ENCODE results near the gene CDC42. TPM values are rescaled to one million over a fixed set of nuclear protein-coding genes. Genes with fewer than 3 reads are reported as not detected.

Gene CDC42
- total and polyA plus RNA-seq, 2 experiments from 2014 or later: 69.7 to 358 TPM

DNA sequence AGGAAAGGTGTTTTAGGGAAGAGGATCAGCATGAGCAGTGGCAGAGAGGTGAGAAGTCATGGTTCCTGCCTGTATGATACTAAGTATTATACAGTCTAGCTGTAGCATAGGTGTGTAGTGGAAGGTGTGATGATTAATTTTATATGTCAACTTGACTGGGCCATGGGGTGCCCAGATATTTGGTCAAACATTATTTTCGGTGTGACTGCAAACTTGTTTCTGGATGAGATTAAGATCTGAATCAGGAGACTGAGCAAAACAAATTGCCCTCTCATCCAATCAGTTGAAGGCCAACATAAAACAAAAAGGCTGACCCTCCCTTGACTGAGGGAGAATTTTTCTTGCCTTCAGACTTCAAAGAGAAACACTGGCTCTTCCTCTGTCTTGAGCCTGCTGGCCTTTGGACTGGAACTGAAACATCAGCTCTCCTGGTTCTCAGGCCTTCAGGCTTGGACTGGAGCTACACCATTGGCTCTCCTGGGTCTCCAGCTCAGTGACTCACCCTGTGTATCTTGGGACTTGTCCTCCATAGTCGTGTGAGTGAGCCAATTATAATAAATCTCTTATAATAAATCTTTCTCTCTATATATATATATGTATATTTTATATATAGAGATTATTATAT lies 6.8 kb upstream of the CDC42 start:
- no peaks in the 10 kb centered on the region for H3K9me2 ChIP-seq (replicated peaks; ENCODE audit: insufficient read depth)
- DNase-seq (ENCODE audit: low spot score): no peak
- H3K27ac ChIP-seq: no peak overlapping the region
- WGBS (ENCODE audit: low lambda C conversion rate, missing lambda C conversion rate): 70% methylated on average over 2 of the region's 2 CpGs
- no peaks in the 10 kb centered on the region for H3K27me3 ChIP-seq
- no peak overlapping the region for H2AFZ ChIP-seq
- H3K79me2 ChIP-seq: no peaks in the 10 kb centered on the region
- no peak overlapping the region for H3K4me2 ChIP-seq
- H3K9me3 ChIP-seq (ENCODE audit: low read depth): no peaks in the 10 kb centered on the region
- H4K20me1 ChIP-seq (ENCODE audit: insufficient read depth, poor library complexity, severe bottlenecking): no peaks in the 10 kb centered on the region
- no peak overlapping the region for H3K4me3 ChIP-seq
- TF ChIP-seq EZH2phosphoT487 (IDR thresholded peaks at IDR 0.05; ENCODE audit: low read depth, severe bottlenecking, unreplicated experiment) (no peak), CTCF (IDR thresholded peaks at IDR 0.05; ENCODE audit: poor library complexity) (no peak), EZH2 (IDR thresholded peaks at IDR 0.05; ENCODE audit: borderline replicate concordance) (no peak)
- no peaks in the 10 kb centered on the region for H3K36me3 ChIP-seq (replicated peaks; ENCODE audit: insufficient read depth, low read depth)
- peaks cover 11% of the 10 kb centered on the region for H3K4me1 ChIP-seq (ENCODE audit: insufficient read depth)

DNA sequence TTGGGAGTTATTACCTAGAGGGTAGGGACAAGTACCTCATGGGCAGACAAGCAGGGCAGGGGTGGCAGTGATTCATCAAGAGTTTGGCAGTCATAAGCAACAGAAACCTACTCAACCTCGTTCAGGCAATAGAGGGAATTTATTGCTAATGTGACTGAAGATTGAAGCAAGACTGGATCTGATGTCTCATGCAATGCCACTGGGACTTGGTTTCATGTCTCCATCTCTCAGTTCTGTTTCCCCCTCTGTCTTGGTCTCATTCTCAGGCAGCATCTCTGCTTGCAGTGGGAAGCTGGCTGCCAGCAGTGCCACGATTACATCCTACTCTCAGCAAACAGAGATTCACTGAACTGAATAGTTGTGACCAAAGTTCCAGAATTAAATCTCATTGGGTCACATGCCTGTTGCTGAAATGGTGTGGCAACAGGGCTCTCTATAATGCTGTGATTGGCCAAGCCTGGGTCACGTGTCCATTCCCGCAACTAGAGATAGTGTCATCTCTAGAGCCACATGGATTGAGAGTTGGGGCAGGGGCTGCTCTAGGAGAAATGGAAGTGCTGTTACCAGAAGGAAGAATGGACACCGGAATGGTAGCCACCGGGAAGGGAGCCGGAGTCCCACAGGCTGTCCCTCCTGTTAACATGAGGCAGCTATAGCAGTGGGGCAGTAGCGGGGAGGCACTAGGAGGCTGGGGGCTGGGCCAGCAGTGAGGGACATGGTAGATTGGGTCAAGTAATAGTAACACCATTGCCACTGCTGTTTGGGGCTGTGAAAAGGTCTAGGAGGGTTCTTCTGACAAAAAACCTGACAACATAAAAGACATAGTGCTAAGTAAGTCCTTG lies 3.9 kb upstream of the CDC42 start:
- peaks cover 6% of the 10 kb centered on the region for H3K4me1 ChIP-seq (ENCODE audit: insufficient read depth)
- no peak overlapping the region for H3K4me3 ChIP-seq
- peaks cover 8% of the 10 kb centered on the region for H3K79me2 ChIP-seq
- H3K27me3 ChIP-seq: no peaks in the 10 kb centered on the region
- no peak overlapping the region for H2AFZ ChIP-seq
- no peaks in the 10 kb centered on the region for H3K9me3 ChIP-seq (ENCODE audit: low read depth)
- H3K9me2 ChIP-seq (replicated peaks; ENCODE audit: insufficient read depth): no peaks in the 10 kb centered on the region
- no peak for DNase-seq (ENCODE audit: low spot score)
- no peak overlapping the region for H3K27ac ChIP-seq
- 79% methylated on average over 8 of the region's 8 CpGs for WGBS (ENCODE audit: low lambda C conversion rate, missing lambda C conversion rate)
- no peak for TF ChIP-seq EZH2 (IDR thresholded peaks at IDR 0.05; ENCODE audit: borderline replicate concordance)
- TF ChIP-seq EZH2phosphoT487 (IDR thresholded peaks at IDR 0.05; ENCODE audit: low read depth, severe bottlenecking, unreplicated experiment): no peak
- no peak for TF ChIP-seq CTCF (IDR thresholded peaks at IDR 0.05; ENCODE audit: poor library complexity)
- no peaks in the 10 kb centered on the region for H3K36me3 ChIP-seq (replicated peaks; ENCODE audit: insufficient read depth, low read depth)
- peaks cover 4% of the 10 kb centered on the region for H4K20me1 ChIP-seq (ENCODE audit: insufficient read depth, poor library complexity, severe bottlenecking)
- H3K4me2 ChIP-seq: no peak overlapping the region

DNA sequence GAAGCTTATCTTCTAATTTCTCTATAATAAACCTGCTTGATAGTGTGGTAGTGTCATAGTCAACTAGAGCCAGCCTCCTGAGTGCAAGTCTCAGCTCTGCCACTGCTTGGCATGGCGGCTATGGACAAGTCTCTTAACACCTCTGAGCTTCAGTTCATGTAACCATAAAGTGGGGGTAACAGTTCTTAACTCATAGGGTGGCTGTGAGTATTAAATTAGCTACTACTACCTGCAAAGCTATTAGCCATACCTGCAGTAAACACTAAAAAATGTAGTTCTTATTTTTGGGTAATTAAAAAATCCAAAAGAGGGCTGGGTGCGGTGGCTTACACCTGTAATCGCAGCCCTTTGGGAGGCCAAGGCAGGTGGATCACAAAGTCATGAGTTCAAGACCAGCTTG lies 2.2 kb upstream of the CDC42 start:
- H3K9me3 ChIP-seq (ENCODE audit: low read depth): no peaks in the 10 kb centered on the region
- 92% methylated on average over 3 of the region's 3 CpGs for WGBS (ENCODE audit: low lambda C conversion rate, missing lambda C conversion rate)
- TF ChIP-seq EZH2 (IDR thresholded peaks at IDR 0.05; ENCODE audit: borderline replicate concordance): no peak
- no peak for TF ChIP-seq CTCF (IDR thresholded peaks at IDR 0.05; ENCODE audit: poor library complexity)
- no peak for TF ChIP-seq EZH2phosphoT487 (IDR thresholded peaks at IDR 0.05; ENCODE audit: low read depth, severe bottlenecking, unreplicated experiment)
- peaks cover 24% of the 10 kb centered on the region for H3K79me2 ChIP-seq
- no peaks in the 10 kb centered on the region for H3K9me2 ChIP-seq (replicated peaks; ENCODE audit: insufficient read depth)
- H4K20me1 ChIP-seq (ENCODE audit: insufficient read depth, poor library complexity, severe bottlenecking): peaks cover 19% of the 10 kb centered on the region
- no peak overlapping the region for H2AFZ ChIP-seq
- no peak overlapping the region for H3K4me3 ChIP-seq
- no peak overlapping the region for H3K4me2 ChIP-seq
- no peaks in the 10 kb centered on the region for H3K36me3 ChIP-seq (replicated peaks; ENCODE audit: insufficient read depth, low read depth)
- peaks cover 6% of the 10 kb centered on the region for H3K4me1 ChIP-seq (ENCODE audit: insufficient read depth)
- H3K27me3 ChIP-seq: no peaks in the 10 kb centered on the region
- no peak for DNase-seq (ENCODE audit: low spot score)
- no peak overlapping the region for H3K27ac ChIP-seq

Measured in hepatocyte (in vitro differentiated cells).